ENCODE data around the gene TCEAL9. TPM values are rescaled to one million over a fixed set of nuclear protein-coding genes. Genes with fewer than 3 reads are reported as not detected.
A peak's percentile ranks its signal among the peaks of the same experiment; 100 is the strongest.

TCEAL9 gene
- total and polyA plus RNA-seq, 2 of the 8 experiments (the other 6 are each of a cell fraction or from before 2014, with no cell fraction given): 22.2 to 36.8 TPM

- TF ChIP-seq SAP30 (IDR thresholded peaks at IDR 0.05; ENCODE audit: insufficient read depth, insufficient replicate concordance, low read length) (no peak), KDM5A (IDR thresholded peaks at IDR 0.05; ENCODE audit: low read length) (no peak), TEAD4 (IDR thresholded peaks at IDR 0.05; ENCODE audit: low read depth, low read length) (no peak), CHD2 (IDR thresholded peaks at IDR 0.05; ENCODE audit: low read length) (no peak), SIN3A (conservative IDR thresholded peaks at IDR 0.05 in 1 of 2, IDR thresholded peaks at IDR 0.05 in 1 of 2; ENCODE audit: low read depth in 1 of 2, low read length in 2 of 2) (peak in 1 of 2 experiments; percentile 82; a peak in 2 of 4 replicates), HDAC6 (IDR thresholded peaks at IDR 0.05; ENCODE audit: low read depth, low read length) (no peak), EP300 (IDR thresholded peaks at IDR 0.05; ENCODE audit: borderline replicate concordance in 1 of 2, low read depth in 2 of 2, low read length in 2 of 2) (no peak), ASH2L (IDR thresholded peaks at IDR 0.05; ENCODE audit: low read length) (no peak), CBX8 (IDR thresholded peaks at IDR 0.05; ENCODE audit: borderline replicate concordance, low read depth, low read length) (no peak), KDM4A (IDR thresholded peaks at IDR 0.05; ENCODE audit: low read depth, low read length, severe bottlenecking) (peak; percentile 51), PHF8 (conservative IDR thresholded peaks at IDR 0.05; ENCODE audit: low read depth, low read length) (peak; percentile 64), YY1 (IDR thresholded peaks at IDR 0.05; ENCODE audit: low read depth, low read length) (peak; percentile 81), TAF1 (IDR thresholded peaks at IDR 0.05; ENCODE audit: low read depth, low read length) (peak; percentile 54; the same call in 1 of the 2 replicates), TBP (IDR thresholded peaks at IDR 0.05; ENCODE audit: low read depth, low read length) (peak; percentile 55; the same call in 1 of the 2 replicates), CTCF (IDR thresholded peaks at IDR 0.05; ENCODE audit: control extremely low read depth in 1 of 3, insufficient read depth in 1 of 3, low read depth in 1 of 3, low read length in 3 of 3) (no peak), POLR2A (IDR thresholded peaks at IDR 0.05; ENCODE audit: control extremely low read depth in 1 of 2, low read depth in 2 of 2, low read length in 2 of 2) (peak in 1 of 2 experiments; percentile 58; a peak in 1 of 3 replicates), JUN (IDR thresholded peaks at IDR 0.05; ENCODE audit: low read depth, low read length) (no peak), SRF (IDR thresholded peaks at IDR 0.05; ENCODE audit: low read depth, low read length) (0 out of 2 replicates have a peak, but pooled peaks have one; percentile 28), E2F6 (IDR thresholded peaks at IDR 0.05) (no peak), JUND (IDR thresholded peaks at IDR 0.05; ENCODE audit: low read length) (no peak), NANOG (IDR thresholded peaks at IDR 0.05; ENCODE audit: insufficient read depth, low read depth, low read length, poor library complexity, severe bottlenecking) (no peak)
Measured at GRCh38 chrX:103404231-103405008, 48.1 kb downstream of the TCEAL9 start (continued).
